HG03196 (cell line): Measurements from ENCODE around the gene SYNPO.
A peak's percentile ranks its signal among the peaks of the same experiment; 100 is the strongest.

Experiments used
- ATAC-seq: cut with Tn5 transposase; IDR thresholded peaks from one replicate; pipeline ENCODE4 v1.9.1; 2021; ENCODE audit not compliant: unreplicated experiment

The SYNPO gene

GRCh38 chr5:150676578-150676977 lies 36.1 kb downstream of the SYNPO start:
- no peak for ATAC-seq

- no peak for ATAC-seq
Observed at GRCh38 chr5:150689120-150689519, 48.7 kb downstream of the SYNPO start.

GRCh38 chr5:150690760-150691159 lies 50.3 kb downstream of the SYNPO start:
- no peak for ATAC-seq

DNA sequence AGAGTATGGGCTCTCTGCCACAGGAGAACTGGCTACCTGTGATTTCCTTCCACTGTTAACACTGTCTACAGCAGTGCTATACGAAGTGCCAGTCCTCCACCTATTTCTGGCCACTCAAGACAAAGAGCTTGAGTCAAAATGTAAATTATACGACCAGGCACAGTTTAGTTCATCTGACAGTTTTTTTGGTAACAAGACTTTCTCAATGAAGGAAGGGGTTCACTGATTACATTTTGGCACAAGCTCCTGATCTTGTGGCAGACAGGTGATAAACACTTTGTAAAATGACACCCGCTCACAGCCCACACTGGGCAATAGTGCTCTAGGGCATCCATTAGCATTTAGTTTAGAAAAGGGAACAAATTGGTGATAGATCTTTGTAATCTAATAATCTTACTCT lies 51.8 kb downstream of the SYNPO start:
- no peak for ATAC-seq

DNA sequence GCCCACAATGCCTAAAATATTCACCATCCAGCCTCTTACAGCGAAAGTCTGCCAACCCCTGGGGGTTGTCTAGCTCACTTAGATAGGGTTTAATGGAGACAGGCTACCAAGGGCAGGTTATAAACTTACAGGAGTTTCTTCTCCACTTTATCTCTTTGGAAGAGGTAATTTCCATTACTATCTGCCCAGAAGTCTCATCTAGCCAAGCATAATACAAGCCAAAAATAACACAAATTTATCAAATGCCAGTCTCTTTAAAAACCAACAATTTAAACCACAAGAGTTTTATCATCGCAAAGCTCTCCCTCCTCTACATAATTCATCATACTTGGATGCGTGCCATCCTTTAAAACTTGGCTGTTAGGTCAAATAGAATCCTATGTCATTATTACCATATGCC lies 54.2 kb downstream of the SYNPO start:
- ATAC-seq, result no peak

- no peak for ATAC-seq
Observed at GRCh38 chr5:150700246-150700593, 59.8 kb downstream of the SYNPO start.

DNA sequence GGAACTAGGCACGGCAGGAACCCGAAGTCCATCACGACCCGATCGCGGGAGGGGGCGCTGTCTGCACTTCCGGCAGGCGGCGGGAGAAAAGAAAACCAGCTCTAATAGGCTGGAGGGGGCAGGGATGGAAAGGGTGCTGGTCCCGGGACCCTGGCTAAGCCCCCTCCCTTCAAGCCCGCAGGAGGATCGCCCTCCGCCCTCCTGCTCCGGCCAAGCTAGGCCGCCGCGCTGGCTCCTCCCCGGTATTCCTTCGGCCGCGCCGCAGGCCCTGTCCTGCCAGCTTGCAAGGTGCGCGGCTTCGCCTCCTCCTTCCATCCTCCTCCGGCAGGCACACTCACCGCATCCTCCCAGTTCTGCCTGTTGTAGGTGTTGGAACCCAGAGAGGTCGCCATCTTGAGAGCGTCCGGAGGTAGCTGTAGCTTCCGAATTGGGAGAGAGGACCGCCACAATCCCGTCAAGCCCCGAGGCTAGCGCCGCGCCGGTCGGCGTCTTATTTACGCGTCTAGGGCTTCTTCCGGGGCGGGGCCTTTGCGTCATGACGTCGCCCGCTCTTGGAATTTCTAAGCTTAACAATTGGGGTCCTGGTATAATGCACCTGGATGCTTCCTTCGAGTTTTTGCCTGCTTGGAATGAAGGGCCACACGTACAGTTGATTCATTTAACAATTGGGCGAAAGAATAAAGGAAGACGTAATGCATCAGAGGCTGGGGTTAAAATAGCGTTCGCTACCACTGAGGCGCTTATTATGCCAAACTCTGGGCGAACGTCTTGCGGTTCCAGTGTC lies 60.3 kb downstream of the SYNPO start, which contains the start of gene RBM22:
TSS of gene RBM22 (minus strand) at position 469 of the 784 bp plus-strand sequence. CDS start at position 392, 77 bp downstream.
- peak; percentile 98 for ATAC-seq

DNA sequence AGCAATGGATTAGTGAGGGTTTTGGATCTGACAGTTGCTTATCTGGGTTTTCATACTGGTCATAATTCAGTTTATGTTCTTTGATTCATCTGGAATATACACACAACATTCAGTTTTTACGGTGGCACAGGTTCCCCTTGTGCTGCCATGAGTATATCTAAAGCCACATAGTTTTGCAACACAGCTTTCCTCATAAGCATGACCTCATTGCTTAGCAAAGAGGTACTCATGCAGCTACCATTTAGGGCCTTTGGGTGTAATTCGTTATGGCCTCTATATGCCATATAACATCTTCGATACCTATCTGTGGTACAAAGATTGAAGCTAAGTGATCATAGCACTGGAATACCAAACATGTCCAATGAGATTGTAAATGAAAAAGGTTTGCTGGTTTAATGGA lies 63.3 kb downstream of the SYNPO start:
- no peak for ATAC-seq

DNA sequence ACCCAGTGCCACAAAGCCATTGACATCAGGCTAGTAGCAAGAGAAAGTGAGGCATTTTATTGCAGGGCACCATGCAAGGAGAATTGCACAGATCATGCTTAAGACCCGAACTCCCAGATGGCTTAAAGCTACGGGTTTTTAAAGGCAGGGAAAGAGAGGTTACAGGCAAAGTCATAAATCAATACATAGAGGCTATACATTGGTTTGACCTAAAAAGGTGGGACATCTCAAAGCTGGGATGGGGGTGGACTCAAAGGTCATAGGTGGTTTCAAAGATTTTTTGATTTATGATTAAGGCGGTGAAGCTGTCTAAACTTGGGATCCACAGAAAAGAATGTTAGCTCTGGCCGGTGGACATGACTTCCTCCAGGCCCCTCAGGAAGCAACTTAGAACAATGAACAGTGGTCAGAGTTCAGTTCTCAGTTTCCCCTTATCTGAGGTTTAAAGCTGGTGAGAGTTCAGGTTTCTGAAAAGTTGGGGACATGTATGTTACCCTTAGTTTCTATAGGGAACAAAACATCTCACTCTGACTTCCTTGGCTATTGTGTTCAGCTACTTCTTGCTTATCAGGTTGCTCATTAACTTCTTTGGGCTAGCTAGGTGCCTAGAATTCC lies 66.4 kb downstream of the SYNPO start:
- ATAC-seq, result no peak
